HG03432 (cell line): ENCODE data around the gene FHAD1.

Experiments used
- ATAC-seq: cut with Tn5 transposase; IDR thresholded peaks from one replicate; pipeline ENCODE4 v1.9.1; 2021; ENCODE audit warnings: mild to moderate bottlenecking, moderate library complexity; ENCODE audit not compliant: unreplicated experiment

FHAD1 gene

DNA sequence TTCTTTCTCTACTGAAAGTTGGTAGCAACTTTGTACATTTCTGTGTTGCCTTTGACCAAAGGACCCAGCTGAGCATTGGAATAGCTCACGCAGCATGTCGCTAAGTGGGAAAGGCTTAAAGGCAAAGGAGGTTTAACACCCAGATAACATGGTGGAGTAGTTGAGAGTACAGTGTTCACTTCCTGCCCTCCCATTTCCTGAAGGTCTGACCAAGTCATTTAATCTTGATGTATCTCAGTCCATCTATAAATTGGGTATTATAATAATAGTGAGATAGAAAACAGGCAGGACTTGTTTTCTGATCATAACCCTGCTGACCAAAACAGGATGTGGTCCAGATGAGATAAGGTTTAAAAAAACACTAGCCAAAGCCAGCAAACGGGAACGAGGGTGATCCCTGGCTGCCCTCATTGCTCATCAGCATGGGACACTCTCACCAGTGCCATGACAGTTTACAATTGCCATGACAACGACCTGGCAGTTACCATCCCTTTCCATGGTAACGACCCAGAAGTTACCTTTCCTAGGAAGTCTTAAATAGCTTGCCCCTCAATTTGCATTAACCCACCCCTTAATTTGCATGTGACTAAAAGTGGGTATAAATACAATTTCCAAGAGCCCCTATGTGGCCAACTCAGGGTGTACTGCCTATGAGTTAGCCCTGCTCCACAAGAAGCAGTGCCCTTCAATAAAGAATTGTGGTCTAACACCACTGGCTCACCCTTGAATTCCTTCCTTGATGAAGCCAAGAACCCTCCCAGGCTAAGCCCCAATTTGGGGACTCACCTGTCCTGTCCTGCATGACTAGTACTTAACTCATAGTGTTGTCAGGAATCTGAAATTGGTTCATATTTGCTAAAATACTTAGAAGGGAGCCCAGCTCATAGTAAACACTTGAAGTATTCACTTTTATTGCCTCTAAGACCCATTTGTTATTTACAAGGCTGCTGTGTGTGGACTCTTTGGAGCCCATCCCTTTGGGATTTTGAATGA lies 28.4 kb upstream of the FHAD1 start:
- ATAC-seq, result no peak

DNA sequence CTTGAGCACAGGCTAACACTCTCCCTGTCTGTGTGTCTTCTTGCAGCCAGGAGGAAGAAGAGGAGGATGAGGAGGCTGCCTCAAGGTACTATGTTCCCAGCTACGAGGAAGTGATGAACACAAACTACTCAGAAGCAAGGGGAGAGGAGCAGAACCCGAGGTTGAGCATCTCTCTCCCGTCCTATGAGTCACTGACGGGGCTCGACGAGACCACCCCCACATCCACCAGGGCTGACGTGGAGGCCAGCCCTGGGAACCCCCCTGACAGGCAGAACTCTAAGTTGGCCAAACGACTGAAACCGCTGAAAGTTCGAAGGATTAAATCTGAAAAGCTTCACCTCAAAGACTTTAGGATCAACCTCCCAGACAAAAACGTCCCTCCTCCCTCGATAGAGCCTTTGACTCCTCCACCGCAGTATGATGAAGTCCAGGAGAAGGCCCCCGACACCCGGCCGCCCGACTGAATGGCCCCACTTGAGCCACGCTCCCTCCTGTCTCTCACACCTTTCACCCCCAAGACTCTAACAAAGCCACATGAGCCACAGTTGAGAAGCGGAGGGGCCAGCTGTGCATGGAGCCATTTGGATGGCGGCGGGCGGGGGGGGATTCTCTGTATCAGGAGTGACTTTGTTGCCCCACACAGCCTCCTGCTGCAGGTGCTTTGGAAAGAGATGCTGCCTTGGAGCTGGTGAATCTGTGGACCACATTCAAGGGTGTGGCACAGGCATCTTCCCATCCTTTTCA lies 27.6 kb upstream of the FHAD1 start:
- no peak for ATAC-seq

GRCh38 chr1:15220024-15220392 lies 27.0 kb upstream of the FHAD1 start:
- no peak for ATAC-seq

DNA sequence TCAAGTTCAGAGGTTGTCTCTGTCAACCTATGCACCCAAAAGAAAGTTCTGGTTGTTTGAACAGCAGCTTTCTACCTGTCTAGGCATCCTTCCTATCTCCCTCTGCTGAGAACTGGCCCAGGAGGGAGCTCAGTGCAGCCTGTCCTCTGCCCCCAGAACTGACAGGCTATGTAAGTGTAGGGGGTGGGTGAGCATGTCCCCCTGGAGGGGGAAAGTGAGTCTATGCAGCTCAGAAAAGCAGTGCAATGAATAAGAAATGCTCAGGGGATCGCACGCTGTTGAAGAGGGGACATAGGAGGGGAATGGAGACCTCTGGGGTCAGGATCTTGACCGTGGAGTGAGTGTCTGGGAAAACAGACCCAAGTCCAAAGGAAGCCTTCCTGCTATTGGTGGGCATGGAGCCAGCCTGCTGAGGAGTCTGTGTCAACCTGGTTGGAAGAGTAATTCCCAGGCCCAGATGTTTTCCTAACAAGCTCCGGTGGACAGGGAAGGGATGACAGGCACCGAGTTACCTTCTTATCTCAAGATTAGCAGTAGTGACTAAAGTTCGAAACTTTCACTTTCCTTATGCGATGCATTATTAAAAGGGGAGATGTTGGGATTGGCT lies 26.1 kb upstream of the FHAD1 start:
- no peak for ATAC-seq

- no peak for ATAC-seq
Observed at GRCh38 chr1:15222653-15223303, 24.2 kb upstream of the FHAD1 start.

DNA sequence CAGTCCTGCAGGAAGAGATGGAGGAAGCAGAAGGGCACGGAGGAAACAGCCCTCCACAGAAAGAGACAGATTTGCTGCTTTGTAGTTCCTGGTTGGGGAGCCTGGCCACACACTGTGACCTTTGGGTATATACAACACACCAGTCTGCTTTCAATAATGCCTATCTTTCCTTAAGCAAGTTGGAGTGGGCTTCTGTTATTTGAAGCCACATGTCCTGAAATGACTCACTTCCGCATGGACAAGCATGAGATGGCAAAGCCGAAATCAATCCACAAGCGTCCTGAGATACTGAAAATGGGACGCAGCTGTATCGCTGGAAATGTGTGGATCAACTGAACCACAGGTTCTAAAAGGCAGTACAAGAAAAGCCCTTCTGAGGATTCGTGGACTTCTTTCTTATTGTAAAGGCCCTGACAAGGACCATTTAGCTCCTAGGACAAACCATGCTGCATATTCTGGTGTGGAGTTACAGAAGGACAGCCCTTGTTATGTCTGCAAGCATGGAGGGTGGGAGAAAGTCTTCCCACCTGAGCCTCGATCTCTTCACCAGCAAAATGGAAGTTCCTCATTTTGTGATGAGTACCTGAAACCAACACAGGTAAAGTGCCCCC lies 22.7 kb upstream of the FHAD1 start:
- no peak for ATAC-seq

DNA sequence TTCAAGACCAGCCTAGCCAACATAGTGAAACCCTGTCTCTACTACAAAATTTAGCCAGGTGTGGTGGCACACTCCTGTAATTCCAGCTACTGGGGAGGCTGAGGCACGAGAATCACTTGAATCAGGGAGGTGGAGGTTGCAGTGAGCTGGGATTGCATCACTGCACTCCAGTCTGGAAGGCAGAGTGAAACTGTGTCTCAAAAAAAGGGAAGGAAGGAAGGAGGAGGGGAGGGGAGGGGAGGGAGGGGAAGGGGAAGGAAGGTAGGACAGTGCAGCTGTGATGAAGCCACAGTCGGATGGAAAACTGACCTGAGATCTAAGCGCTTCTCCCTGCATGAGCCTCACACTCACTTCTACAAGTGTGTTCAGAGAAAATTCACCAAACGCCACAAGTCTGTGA lies 22.0 kb upstream of the FHAD1 start:
- no peak for ATAC-seq

DNA sequence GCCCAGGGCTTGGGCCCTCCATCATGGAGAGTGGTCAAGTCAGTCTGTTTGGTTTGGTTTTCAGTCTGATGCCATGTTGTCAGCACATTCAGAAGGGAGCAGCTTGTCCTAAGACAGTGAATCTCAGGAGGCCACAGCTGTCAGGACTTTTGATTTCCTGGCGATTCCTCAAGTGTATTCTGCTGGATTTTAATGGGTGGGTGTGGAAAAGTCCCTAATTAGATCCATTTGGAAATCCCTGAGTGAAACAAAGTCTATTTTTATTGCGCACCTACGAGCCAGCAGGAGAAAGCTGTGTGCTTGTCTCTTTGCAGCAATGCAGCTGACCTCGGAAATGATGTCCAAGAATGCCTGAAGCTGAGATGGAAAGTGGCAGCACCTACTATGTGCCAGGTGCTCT lies 21.6 kb upstream of the FHAD1 start:
- no peak for ATAC-seq

DNA sequence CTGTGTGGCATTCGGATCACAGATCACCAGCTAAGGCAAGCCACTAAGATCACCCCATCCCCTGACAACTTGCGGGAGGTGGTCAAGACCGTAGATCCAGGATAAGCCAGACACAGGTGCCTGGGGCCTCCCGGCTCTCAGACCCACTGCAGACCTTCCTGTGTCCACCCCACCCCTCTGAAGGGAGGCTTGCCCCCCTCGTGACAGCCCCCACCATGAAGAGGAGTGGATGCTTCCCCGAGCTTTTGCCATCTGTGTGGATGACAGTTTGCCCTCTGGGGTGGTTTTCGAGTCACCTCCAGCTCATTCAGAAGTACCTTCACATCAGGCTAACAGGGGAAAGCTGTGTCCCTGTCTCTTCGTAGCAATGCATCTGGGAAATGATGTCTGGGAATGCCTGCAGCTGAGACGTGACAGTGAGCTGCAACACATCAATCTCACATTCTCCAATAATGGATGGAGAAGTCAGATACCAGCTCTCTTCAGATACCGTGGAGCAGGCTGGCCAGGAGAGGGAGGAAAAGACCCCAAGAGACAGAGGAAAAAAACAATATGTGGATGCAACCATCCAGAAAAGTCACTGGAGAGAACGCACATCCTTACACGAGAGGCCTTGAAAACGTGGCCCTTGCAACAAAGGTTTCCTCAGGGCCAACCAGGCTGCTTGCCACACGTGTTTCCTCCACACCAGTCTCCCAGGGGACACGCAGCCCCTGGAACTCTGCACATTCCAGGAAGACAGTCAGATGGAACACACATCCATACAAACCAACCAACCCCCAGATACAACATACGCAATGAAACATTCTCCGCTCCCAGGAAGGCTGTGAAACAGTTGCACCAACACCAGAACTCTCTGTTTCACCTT lies 20.4 kb upstream of the FHAD1 start:
- ATAC-seq, result no peak

GRCh38 chr1:15229707-15230131 lies 17.3 kb upstream of the FHAD1 start:
- ATAC-seq, result no peak

DNA sequence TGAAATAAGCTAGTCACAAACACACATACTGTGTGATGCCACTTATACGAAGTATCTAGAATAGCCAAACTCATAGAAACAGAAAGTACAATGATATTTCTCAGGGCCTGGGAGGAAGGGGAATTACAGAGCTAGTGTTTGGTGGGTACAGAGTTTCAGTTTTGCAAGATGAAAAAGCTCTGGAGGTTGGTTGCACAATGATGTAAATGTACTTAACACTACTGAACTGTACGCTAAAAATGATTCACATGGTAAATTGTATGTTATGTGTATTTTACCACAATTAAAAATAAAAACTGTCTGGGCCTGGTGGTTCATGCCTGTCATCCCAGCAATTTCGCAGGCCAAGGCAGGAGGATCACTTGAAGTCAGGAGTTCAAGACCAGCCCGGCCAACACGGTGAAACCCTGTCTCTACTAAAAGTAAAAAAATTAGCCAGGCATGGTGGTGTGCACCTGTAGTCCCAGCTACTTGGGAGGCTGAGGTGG lies 15.3 kb upstream of the FHAD1 start:
- peak; percentile 92 for ATAC-seq

DNA sequence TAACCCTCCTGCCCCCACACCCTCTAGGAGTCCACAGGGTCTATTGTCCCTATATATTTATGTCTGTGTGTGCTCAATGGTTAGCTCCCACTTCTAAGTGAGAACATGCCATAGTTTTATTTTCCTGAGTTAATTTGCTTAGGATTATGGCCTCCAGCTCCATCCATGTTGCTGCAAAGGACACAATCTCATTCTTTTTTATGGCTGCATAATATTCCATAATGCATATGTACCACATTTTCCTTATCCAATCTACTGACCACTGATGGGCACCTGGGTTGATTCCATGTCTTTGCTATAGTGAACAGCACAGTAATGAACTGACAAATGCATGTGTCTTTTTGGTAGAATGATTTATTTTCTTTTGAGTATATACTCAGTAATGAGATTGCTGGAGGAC lies 13.3 kb upstream of the FHAD1 start:
- ATAC-seq, result no peak

GRCh38 chr1:15236321-15236721 lies 10.7 kb upstream of the FHAD1 start:
- no peak for ATAC-seq

GRCh38 chr1:15236746-15237145 lies 10.3 kb upstream of the FHAD1 start:
- no peak for ATAC-seq

- no peak for ATAC-seq
Observed at GRCh38 chr1:15238789-15239188, 8.2 kb upstream of the FHAD1 start.

- no peak for ATAC-seq
Observed at GRCh38 chr1:15242766-15243165, 4.3 kb upstream of the FHAD1 start.

GRCh38 chr1:15243275-15244043 lies 3.6 kb upstream of the FHAD1 start:
- no peak for ATAC-seq

GRCh38 chr1:15244813-15245212 lies 2.2 kb upstream of the FHAD1 start:
- no peak for ATAC-seq
